Ishikawa (cell line): ENCODE measurements around the gene KCNA5.

Experiments
- CEBPB ChIP-seq: IDR thresholded peaks from 2 replicates; pipeline ENCODE4 v1.6.1; 2012
- CREB1 ChIP-seq: IDR thresholded peaks from 2 replicates; pipeline ENCODE4 v1.6.1; 2012; ENCODE audit warnings: low read depth
- EGR1 ChIP-seq: IDR thresholded peaks from 2 replicates; pipeline ENCODE4 v1.6.1; 2012
- RAD21 ChIP-seq: IDR thresholded peaks from 2 replicates; pipeline ENCODE4 v1.6.1; 2012; ENCODE audit warnings: low read depth
- ZBTB7A ChIP-seq: IDR thresholded peaks from 2 replicates; pipeline ENCODE4 v1.6.1; 2012; ENCODE audit warnings: low read depth
- TF ChIP-seq, protein P1 (sequence below): IDR thresholded peaks from 2 replicates; pipeline ENCODE4 v1.6.1; 2012; ENCODE audit warnings: low read depth, mild to moderate bottlenecking
- TF ChIP-seq, protein P2 (sequence below): IDR thresholded peaks from 2 replicates; pipeline ENCODE4 v1.6.1; 2012

DNA sequence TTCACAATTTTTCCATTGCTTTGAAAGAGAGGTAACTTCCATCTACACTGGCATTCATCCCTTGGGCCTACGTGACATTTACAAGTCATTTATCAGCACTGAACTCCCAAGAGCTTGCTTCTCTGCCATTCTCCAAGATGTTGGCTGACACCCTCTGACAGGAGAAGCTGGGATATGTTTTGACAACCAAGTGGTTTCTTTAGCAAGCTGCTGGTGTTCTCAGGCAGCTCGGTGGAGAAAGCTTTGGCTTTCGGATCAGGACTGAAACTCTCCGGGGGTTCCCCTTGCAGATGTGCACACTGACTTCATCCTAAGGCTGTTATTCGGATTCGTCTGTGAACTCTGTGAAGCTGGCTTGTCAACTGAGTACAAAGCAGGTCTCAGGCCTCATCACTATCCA, 15.7 kb downstream of the KCNA5 start:
- TF ChIP-seq CEBPB: no peak
- TF ChIP-seq, protein P1, sequence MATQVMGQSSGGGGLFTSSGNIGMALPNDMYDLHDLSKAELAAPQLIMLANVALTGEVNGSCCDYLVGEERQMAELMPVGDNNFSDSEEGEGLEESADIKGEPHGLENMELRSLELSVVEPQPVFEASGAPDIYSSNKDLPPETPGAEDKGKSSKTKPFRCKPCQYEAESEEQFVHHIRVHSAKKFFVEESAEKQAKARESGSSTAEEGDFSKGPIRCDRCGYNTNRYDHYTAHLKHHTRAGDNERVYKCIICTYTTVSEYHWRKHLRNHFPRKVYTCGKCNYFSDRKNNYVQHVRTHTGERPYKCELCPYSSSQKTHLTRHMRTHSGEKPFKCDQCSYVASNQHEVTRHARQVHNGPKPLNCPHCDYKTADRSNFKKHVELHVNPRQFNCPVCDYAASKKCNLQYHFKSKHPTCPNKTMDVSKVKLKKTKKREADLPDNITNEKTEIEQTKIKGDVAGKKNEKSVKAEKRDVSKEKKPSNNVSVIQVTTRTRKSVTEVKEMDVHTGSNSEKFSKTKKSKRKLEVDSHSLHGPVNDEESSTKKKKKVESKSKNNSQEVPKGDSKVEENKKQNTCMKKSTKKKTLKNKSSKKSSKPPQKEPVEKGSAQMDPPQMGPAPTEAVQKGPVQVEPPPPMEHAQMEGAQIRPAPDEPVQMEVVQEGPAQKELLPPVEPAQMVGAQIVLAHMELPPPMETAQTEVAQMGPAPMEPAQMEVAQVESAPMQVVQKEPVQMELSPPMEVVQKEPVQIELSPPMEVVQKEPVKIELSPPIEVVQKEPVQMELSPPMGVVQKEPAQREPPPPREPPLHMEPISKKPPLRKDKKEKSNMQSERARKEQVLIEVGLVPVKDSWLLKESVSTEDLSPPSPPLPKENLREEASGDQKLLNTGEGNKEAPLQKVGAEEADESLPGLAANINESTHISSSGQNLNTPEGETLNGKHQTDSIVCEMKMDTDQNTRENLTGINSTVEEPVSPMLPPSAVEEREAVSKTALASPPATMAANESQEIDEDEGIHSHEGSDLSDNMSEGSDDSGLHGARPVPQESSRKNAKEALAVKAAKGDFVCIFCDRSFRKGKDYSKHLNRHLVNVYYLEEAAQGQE: no peak
- TF ChIP-seq EGR1: no peak
- no peak for TF ChIP-seq CREB1
- TF ChIP-seq RAD21: no peak
- no peak for TF ChIP-seq ZBTB7A
- TF ChIP-seq, protein P2, sequence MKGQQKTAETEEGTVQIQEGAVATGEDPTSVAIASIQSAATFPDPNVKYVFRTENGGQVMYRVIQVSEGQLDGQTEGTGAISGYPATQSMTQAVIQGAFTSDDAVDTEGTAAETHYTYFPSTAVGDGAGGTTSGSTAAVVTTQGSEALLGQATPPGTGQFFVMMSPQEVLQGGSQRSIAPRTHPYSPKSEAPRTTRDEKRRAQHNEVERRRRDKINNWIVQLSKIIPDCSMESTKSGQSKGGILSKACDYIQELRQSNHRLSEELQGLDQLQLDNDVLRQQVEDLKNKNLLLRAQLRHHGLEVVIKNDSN: no peak
